SU-DHL-6 (cell line): ENCODE data around the gene CC2D1A.
A peak's percentile ranks its signal among the peaks of the same experiment; 100 is the strongest.

Experiments used
- H2AFZ ChIP-seq: fragments of 200-600 bp; sonication (generic); 2 replicates; pipeline ENCODE4 v1.6.1; 2014; ENCODE audit warnings: low read depth, mild to moderate bottlenecking, moderate library complexity, mixed read lengths, antibody characterized with exemption, low read length; ENCODE audit not compliant: severe bottlenecking
- H3F3A ChIP-seq: fragments of 200-600 bp; shearing (Covaris generic); 2 replicates; pipeline ENCODE4 v1.6.0; 2016; ENCODE audit warnings: antibody characterized with exemption, mild to moderate bottlenecking; ENCODE audit not compliant: insufficient read depth
- H3K27ac ChIP-seq: fragments of 200-600 bp; sonication (generic); 2 replicates; pipeline ENCODE4 v1.5.1; 2016; ENCODE audit warnings: low read depth, mild to moderate bottlenecking, low read length, moderate library complexity, mixed read lengths
- H3K27me3 ChIP-seq: fragments of 200-600 bp; sonication (generic), shearing (Covaris generic); 2 replicates; pipeline ENCODE4 v1.6.0; 2014; ENCODE audit warnings: mild to moderate bottlenecking, low read length
- H3K36me3 ChIP-seq: fragments of 200-600 bp; sonication (generic); 2 replicates; pipeline ENCODE4 v1.6.1; 2014; ENCODE audit warnings: mild to moderate bottlenecking, low read length, mixed read lengths
- H3K4me2 ChIP-seq: fragments of 300-600, 200-600 bp; shearing (Covaris generic), sonication (generic); 2 replicates; pipeline ENCODE4 v1.6.0; 2014; ENCODE audit warnings: low read length, low read depth, mild to moderate bottlenecking; ENCODE audit not compliant: poor library complexity, severe bottlenecking
- H3K4me3 ChIP-seq: fragments of 200-600 bp; sonication (generic); 2 replicates; pipeline ENCODE4 v1.5.1; 2014; ENCODE audit warnings: antibody characterized with exemption, low read length, mild to moderate bottlenecking, mixed read lengths; ENCODE audit not compliant: insufficient read depth, poor library complexity, severe bottlenecking
- H3K79me2 ChIP-seq: fragments of 200-600 bp; sonication (generic); 2 replicates; pipeline ENCODE4 v1.6.1; 2014; ENCODE audit warnings: mild to moderate bottlenecking, low read length, moderate library complexity; ENCODE audit not compliant: insufficient read depth
- H3K9ac ChIP-seq: fragments of 200-600 bp; sonication (generic); 2 replicates; pipeline ENCODE4 v1.7.0; 2014; ENCODE audit warnings: mild to moderate bottlenecking, low read length
- H3K9me2 ChIP-seq: fragments of 200-600 bp; sonication (generic); replicated peaks from 2 replicates; pipeline ENCODE4 v1.6.1; 2014; ENCODE audit warnings: low read length; ENCODE audit not compliant: insufficient read depth
- H3K9me3 ChIP-seq: fragments of 200-600 bp; sonication (generic); 2 replicates; pipeline ENCODE4 v1.6.1; 2014; ENCODE audit warnings: low read length, mixed read lengths; ENCODE audit not compliant: insufficient read depth
- H4K20me1 ChIP-seq: fragments of 200-600 bp; sonication (generic); 2 replicates; pipeline ENCODE4 v1.6.1; 2014; ENCODE audit warnings: low read depth, mild to moderate bottlenecking, antibody characterized with exemption, low read length, moderate library complexity, mixed read lengths
- EZH2phosphoT487 ChIP-seq: fragments of 200-600 bp; sonication (generic), shearing (Covaris generic); conservative IDR thresholded peaks from 2 replicates; pipeline ENCODE4 v1.6.1; 2018; ENCODE audit warnings: mild to moderate bottlenecking, antibody characterized with exemption, low read length, moderate library complexity, mixed read lengths
- TF ChIP-seq, protein P1 (sequence below): fragments of 200-600 bp; sonication (generic); IDR thresholded peaks from one replicate; pipeline ENCODE4 v1.5.1; 2017; ENCODE audit warnings: antibody characterized with exemption, mild to moderate bottlenecking, low read length, moderate library complexity; ENCODE audit not compliant: insufficient read depth, poor library complexity, severe bottlenecking

CC2D1A gene

DNA sequence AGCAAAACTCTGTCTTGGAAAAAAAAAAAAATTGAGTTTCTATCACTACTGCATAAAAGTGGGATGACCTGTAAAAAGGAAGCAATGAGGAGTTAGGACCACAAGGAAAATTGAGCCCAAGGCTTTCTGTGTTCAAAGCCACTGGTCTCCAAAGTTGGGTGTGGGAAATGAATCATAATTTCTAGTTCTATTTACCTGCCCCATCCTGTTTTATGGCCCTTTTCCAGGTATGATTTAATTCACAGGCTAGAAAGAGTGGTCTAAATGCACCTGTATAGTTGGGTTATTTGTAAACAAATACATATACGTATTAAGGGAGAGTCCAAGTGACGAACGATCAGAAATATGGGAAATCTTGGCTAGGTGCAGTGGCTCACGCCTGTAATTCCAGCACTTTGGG is 40.4 kb downstream of the CC2D1A start:
- H3K4me3 ChIP-seq: no peak overlapping the region

DNA sequence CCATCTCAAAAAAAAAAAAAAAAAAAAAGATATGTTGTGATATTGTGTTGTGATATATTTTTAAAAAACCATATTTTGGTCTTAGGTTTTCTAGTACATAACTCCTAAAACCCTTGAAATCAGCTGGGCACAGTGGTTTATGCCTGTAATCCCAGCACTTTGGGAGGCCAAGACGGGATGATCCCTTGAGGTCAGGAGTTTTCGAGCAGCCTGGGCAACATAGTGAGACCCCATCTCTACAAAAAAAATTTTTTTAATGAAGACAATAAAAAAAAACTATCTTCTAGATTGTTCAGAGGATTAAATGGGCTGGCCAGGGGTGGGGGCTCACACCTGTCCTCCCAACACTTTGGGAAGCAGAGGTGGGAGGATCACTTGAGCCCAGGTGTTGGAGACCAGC is 45.0 kb downstream of the CC2D1A start:
- Histone ChIP-seq H3K36me3 (no peaks in the 10 kb centered on the region), H3F3A (no peaks in the 10 kb centered on the region), H3K27ac (no peak overlapping the region), H3K9ac (no peak overlapping the region), H2AFZ (no peak overlapping the region), H3K4me3 (no peak overlapping the region), H3K4me2 (no peak overlapping the region), H4K20me1 (no peaks in the 10 kb centered on the region; the same call in 1 of the 2 replicates), H3K9me2 (no peaks in the 10 kb centered on the region), H3K79me2 (peaks cover 16% of the 10 kb centered on the region), H3K27me3 (no peaks in the 10 kb centered on the region), H3K9me3 (no peaks in the 10 kb centered on the region)
- TF ChIP-seq EZH2phosphoT487: no peak
- TF ChIP-seq, protein P1, sequence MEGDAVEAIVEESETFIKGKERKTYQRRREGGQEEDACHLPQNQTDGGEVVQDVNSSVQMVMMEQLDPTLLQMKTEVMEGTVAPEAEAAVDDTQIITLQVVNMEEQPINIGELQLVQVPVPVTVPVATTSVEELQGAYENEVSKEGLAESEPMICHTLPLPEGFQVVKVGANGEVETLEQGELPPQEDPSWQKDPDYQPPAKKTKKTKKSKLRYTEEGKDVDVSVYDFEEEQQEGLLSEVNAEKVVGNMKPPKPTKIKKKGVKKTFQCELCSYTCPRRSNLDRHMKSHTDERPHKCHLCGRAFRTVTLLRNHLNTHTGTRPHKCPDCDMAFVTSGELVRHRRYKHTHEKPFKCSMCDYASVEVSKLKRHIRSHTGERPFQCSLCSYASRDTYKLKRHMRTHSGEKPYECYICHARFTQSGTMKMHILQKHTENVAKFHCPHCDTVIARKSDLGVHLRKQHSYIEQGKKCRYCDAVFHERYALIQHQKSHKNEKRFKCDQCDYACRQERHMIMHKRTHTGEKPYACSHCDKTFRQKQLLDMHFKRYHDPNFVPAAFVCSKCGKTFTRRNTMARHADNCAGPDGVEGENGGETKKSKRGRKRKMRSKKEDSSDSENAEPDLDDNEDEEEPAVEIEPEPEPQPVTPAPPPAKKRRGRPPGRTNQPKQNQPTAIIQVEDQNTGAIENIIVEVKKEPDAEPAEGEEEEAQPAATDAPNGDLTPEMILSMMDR: no peak

More for the DNA sequence above, 40.4 kb downstream of the CC2D1A start:
- Histone ChIP-seq H3K9ac (no peak overlapping the region), H3K27ac (no peak overlapping the region), H2AFZ (no peak overlapping the region), H3K4me2 (no peak overlapping the region), H3F3A (no peaks in the 10 kb centered on the region), H3K27me3 (no peaks in the 10 kb centered on the region), H3K9me3 (no peaks in the 10 kb centered on the region), H3K36me3 (no peaks in the 10 kb centered on the region), H3K9me2 (no peaks in the 10 kb centered on the region), H3K79me2 (no peaks in the 10 kb centered on the region), H4K20me1 (no peaks in the 10 kb centered on the region)
- TF ChIP-seq EZH2phosphoT487: no peak
- TF ChIP-seq, protein P1: no peak

DNA sequence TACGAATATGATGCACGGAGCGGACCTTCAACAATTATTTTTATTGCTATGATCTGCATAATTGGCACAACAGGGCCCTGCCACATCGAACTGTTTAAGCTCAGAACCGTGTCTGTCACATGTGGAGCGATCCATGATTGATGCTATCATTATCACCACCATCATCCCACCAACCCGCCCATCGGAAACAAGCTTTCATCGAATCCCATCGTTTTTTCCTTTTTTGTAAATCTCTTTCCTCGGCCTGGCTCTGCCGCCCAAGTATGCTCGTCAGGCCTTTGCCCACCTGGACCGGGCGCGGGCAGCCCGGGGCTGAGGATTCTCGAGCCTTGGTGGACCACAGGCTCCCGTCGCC is 45.8 kb downstream of the CC2D1A start:
- H3K4me3 ChIP-seq: peak overlapping the region; percentile 62
- H3K9me3 ChIP-seq: no peaks in the 10 kb centered on the region
- peak overlapping the region; percentile 24; the same call in 1 of the 2 replicates for H3K9ac ChIP-seq
- H3K36me3 ChIP-seq: no peaks in the 10 kb centered on the region
- H3K27ac ChIP-seq: no peak overlapping the region
- H3K79me2 ChIP-seq: peaks cover 16% of the 10 kb centered on the region
- H3K9me2 ChIP-seq: no peaks in the 10 kb centered on the region
- peak overlapping the region; percentile 91 for H2AFZ ChIP-seq
- H3K27me3 ChIP-seq: no peaks in the 10 kb centered on the region
- TF ChIP-seq EZH2phosphoT487: no peak
- TF ChIP-seq, protein P1: no peak
- H3K4me2 ChIP-seq: peak overlapping the region; percentile 76
- no peaks in the 10 kb centered on the region; the same call in 1 of the 2 replicates for H4K20me1 ChIP-seq
- no peaks in the 10 kb centered on the region for H3F3A ChIP-seq
